NCI-H748 treated with DMSO at 0.1 percent for 48 hours (cell line): ENCODE measurements around the gene KCNF1.

Experiments
- DNase-seq: peaks from one replicate; lab custom pipeline; 2025; lab: John Stamatoyannopoulos, UW

The KCNF1 gene

DNA sequence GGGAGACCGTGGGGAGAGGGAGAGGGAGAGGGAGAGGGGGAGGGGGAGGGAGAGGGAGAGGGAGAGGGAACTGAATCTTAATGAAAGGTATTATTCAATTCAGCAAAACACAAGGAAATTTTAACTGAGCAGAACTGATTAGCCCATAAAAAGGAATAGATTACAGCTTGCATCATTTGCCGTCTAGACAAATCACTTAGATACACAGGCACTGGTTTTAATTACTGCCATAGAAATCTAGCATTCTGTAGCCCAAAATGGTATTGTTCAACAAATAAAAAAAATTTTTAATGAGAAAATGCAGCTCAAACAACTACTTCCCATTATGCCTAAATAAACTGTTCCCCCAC is 7.9 kb upstream of the KCNF1 start:
- peak; percentile 59 for DNase-seq

DNA sequence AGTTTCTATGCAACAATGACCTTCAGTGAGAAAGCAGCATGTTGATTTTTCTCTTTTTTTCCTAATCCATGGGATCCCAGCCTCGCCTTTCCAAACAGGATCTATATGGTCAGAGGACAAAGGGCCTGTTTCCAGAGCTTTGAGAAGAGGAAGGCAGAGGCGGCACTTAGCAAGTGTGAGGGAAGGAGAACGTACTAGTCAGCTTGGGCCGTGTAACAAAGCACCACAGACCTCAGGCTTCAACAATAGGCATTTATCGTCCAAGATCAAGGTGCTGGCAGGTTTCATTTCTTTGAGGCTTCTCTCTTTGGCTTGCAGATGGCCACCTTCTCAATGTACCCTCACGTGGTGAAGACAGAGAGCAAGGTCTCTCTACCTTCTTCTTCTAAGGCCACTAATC is 7.3 kb upstream of the KCNF1 start:
- no peak for DNase-seq

DNA sequence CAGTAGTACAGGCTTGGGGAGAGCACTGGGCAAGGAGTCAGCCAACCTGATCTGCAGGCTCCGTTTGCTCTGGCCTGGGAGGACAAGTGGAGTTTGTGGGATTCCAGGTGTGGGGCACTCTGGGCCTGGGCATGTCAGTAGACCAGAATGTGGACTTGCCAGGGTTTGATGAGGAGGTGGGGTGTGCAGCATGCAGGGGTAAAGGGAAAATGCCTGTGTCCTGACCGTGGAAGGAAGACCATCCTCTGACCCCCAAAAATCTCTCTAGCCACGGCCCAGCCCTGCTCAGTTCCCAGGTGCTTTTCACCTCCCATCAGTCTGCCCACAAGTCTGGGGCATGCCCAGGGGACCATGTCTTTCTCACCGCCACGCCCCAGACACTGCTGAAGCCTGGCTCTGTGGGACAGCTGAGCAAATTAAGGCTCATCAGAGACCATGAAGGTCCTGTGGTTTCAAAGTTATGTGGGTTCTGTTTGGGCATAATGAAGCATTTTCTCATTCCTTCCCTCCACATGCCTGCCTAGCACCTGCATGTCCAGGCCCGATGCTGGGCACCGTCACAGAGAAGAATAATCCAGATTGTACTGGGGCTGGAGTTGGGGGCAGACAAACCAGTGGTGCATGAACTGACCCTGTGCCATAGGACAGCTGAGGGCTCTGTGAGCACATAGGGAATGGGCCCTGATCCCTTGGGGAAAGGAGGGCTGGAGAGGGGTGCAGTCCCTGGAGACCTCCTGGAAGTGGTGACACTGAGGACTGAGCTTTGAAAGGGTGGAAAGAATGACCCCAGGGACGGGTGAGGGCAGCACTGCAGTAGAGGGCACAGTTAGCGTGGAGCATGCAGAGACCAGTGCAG is 6.5 kb upstream of the KCNF1 start:
- no peak for DNase-seq

DNA sequence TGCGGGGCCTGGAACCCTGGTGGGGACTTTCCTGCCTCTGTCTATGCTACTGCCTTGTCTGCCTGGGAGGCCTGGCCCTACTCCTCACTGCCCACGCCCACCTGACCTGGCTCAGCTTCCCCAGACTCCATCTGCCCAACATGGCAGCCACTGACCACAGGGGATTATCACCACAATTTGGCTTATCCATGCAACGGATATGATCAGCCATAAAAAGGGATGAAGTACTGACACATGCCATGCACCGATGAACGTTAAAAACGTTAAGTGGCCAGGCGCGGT is 5.9 kb upstream of the KCNF1 start:
- DNase-seq: no peak

DNA sequence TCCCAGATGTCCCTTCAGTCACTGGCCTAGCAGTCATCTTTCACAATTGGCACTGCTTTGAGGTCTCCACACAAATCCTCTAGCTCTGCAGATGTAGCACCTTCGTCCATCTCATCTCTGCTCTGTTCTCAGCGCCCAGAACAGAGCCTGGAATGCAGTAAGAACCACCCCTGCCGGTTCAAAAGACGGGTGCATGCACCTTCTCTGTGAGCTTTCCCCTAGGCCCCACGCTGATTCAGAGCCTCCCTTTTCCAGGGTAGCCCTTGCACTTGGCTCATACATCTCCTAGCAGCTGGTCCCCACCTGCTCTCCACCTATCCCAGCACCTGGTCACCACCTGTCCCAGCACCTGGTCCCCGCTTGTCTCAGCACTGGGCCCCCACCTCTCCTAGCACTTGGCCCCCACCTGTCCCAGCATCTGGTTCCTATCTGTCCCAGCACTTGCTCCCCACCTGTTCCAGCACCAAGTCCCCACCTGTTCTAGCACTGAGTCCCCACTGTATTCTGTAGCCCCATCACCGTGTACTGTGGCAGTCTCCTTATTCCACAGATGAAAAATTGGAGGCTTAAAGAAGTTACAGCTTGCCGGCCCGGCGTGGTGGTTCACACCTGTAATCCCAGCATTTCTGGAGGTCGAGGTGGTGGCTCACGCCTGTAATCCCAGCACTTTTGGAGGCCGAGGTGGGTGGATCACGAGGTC is 4.7 kb upstream of the KCNF1 start:
- no peak for DNase-seq

DNA sequence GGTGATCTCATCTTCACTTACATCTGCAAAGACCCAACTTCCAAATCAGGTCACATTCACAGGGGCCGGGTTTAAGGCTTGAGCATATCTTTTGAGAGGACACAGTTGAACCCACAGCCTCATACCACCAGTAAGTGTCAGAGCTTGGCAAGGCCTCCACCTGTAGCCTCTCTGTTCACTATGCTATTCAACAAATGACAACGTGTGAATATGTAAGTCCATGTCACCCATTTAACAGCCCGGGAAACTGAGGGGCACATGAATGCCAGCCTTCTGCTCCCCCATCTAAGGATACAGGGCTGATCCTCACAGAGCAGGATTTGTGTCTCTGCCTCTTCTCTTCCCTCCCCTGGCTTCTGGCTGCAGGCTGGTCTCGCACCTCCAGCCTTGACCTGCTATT is 3.5 kb upstream of the KCNF1 start:
- no peak for DNase-seq

DNA sequence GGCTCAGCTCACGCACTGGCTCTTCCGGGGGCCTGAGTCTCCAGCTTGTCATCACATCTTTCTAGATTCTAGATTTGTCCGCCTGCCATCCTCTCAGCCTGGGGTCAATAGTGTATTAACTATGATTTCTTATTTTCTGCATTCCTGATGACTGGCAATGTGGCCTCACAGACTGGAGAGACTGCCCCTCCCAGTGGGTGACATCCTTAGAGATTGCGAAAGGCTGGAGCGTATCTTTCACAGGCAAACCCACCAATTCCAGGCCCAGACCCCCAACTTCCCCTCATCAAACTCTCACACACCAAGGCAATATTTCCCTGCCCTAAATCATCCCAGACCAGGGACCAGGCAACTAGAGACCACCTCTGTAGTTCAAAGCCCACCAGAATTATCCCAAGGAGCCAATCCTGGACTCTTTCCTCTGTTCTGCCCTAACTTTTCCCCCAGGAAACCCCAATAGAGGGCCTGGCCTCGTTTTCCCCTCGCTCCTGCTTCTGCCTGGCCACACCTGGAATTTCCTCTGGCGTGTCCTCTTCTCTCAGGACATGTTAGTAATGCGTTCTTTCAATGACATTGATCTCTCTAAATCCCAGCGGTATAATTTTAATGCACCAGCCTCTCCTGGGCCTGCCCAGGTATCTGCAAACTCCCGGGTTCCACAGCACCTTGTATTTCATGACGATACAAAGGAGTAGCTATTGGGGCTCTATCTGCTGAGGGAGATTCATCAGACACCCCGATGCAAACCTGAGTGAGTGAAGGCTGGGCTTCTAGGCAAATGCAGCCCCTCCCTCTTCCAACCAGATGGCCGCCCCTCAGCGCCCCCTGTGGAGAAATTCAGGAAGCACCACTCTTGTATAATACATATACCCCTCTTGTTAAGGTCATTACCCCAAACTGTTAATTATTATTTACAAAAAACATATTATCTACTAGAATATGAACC is 2.4 kb upstream of the KCNF1 start:
- DNase-seq: peak; percentile 97

DNA sequence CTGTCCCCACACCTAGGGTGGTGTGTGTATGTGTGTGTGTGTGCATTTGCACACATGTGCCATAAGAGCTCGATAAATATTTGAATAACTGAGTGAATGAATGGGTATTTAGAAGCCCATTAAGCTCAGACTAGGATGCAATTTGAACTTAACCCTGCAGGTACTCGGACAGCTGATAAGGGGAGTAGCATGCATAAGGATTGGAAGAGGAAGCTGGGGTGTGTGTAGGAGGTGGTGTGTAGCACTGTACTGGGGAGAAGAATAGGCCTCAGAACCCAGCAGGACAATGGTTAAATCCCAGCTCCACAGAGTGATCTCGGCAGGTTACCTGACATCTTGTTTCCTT is 1.8 kb upstream of the KCNF1 start:
- DNase-seq: peak; percentile 97

DNA sequence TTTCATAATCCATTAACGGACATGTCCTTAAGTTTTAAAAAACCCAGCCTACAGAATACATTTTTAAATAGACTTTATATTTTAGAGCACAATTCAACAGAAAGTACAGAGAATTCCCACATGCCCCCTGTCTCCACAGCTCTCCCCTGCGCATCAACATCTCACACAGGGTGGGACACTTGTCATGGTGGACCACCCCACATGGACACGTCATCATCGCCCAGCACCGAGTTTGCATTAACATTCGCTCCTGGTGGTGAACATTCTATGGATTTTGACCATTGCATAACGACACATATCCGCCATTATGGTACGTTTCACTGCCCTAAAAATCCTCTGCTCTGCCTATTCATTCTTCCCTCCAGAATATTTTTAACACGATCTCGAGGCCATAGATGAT is 1.1 kb upstream of the KCNF1 start:
- no peak for DNase-seq

DNA sequence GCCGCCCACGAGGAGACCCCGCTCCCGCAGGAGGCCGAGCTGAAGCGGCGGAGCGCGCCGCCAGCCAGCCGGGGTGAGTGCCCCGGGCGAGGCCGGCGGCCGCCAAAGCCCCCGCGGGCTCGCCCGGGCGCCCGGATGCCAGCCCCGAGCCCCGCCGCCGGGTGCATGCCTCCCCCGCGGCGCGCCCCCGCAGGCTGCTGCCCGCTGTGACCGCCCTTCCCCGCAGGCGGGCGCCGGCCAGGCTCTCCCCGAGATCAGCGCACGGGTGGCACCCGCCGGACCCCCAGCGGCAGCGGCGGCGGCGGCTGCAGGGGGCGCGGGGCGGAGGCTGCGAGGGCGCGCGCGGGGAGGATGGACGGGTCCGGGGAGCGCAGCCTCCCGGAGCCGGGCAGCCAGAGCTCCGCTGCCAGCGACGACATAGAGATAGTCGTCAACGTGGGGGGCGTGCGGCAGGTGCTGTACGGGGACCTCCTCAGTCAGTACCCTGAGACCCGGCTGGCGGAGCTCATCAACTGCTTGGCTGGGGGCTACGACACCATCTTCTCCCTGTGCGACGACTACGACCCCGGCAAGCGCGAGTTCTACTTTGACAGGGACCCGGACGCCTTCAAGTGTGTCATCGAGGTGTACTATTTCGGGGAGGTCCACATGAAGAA is 470 bp downstream of the KCNF1 start:
- DNase-seq: no peak

DNA sequence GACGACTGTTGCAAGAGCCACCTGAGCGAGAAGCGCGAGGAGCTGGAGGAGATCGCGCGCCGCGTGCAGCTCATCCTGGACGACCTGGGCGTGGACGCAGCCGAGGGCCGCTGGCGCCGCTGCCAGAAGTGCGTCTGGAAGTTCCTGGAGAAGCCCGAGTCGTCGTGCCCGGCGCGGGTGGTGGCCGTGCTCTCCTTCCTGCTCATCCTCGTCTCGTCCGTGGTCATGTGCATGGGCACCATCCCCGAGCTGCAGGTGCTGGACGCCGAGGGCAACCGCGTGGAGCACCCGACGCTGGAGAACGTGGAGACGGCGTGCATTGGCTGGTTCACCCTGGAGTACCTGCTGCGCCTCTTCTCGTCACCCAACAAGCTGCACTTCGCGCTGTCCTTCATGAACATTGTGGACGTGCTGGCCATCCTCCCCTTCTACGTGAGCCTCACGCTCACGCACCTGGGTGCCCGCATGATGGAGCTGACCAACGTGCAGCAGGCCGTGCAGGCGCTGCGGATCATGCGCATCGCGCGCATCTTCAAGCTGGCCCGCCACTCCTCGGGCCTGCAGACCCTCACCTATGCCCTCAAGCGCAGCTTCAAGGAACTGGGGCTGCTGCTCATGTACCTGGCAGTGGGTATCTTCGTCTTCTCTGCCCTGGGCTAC is 1.2 kb downstream of the KCNF1 start:
- DNase-seq: no peak

DNA sequence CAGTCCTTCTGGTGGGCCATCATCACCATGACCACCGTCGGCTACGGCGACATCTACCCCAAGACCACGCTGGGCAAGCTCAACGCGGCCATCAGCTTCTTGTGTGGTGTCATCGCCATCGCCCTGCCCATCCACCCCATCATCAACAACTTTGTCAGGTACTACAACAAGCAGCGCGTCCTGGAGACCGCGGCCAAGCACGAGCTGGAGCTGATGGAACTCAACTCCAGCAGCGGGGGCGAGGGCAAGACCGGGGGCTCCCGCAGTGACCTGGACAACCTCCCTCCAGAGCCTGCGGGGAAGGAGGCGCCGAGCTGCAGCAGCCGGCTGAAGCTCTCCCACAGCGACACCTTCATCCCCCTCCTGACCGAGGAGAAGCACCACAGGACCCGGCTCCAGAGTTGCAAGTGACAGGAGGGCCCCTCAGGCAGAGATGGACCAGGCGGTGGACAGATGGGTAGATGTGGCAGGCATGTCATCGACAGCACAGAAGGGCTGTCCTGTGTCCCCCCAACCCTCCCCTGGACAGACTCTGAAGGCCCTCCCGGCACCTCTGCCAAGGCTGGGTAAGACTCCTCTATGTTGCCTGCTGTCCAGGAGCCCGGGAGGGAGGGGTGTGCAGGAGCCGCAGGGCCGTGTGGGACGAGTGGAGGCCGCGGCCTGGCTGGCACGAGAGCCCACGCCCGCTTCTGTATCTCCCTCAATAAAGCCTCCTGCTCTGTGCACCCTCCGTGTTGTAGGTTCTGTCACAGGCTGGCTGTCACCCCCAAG is 2.0 kb downstream of the KCNF1 start:
- no peak for DNase-seq

DNA sequence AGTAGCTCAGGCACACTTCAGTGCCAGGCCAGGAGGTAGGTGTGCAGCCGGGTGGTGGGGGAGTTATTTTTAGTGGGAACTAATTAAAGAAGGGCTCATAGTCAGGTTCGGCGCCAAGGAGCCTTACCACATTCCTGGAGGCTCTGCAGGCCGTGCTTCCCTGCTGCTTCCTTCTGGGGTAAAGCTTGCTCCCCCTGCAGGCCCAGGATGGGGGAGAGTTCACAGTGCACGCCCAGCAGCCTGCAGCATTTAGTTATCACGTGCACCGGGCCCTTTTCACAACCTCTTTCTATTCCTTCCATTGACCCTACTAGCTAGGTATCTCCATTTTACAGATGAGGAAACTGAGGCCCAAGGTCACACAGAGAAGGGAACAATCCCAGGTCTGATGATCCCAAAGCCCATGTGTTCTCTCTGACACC is 2.5 kb downstream of the KCNF1 start:
- no peak for DNase-seq

DNA sequence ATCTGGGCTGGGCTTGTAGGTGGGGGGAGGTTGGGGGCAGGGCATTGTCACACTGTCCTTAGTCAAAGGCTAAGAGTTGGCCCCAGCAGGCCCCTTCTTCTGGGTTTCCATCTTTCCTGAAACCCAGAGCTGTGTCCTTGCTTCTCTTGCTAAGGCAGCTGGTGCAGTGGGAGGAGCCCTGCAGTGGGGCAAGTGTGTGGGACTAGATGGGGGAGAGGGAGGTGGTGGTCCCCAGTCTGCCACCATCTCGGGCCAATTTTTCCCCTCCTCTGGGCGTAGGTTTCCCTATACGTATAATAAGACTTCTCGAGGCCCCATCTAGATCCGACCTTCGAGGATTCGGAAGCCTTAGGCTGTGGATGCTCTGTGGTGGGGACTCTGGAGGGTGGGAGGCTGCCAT is 3.5 kb downstream of the KCNF1 start:
- no peak for DNase-seq

DNA sequence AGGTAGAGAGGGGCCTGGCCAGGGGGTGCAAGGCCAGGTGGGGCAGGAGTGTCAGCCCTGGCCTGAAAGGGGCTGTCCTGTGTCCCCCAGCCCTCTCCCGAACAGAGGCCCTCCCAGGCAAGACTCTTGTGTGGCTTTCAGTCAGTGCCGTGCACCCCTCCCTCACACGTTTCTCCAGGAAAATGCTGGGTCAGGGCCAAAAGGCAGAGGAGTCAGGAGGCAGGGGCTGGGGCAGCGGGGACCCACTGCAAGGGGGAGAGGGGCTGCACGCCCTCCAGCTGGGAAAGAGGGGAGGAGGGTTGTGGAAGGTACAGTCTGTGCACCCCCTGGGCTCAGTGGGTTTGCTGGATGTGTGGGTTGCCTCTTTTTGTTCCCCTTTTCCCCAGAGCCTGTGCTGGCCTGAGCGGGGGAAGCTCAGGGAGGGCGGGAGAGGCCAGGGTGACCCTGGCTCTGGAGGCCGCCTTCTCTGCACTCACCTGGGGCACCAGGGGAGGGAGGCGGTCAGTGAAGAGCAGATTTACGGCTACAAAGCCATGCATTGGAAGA is 4.1 kb downstream of the KCNF1 start:
- no peak for DNase-seq

DNA sequence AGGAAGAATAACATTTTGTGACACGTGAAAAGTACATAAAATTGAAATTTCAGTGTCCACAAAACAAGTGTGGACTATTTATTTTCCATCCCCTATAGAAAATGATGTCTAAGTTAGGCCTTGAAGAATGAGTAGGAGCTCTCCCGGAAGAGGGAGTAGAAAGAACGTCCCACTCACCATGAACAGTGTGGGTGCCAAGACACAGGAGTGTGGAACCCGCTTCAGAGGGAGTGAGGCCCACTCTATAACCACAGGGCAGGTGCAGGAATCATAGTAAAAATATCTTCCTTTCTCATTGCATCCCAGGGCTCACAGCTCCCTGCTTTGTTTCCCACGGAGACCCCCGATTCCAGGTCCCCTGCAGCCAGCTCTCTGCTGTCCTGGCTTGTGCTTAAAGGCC is 5.2 kb downstream of the KCNF1 start:
- DNase-seq: no peak

DNA sequence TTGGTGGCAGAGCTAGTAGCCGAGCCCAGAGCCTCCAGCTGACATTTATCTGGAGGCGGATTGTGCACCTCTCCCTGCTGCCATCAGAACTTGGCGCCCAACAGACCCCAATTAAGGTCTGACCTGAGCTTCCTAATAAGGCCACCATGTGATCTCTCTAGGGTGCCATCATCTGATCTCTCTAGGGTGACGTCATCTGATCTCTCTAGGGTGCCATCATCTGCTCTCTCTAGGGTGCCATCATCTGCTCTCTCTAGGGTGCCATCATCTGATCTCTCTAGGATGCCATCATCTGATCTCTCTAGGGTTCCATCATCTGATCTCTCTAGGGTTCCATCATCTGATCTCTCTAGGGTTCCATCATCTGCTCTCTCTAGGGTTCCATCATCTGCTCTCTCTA is 6.2 kb downstream of the KCNF1 start:
- DNase-seq: no peak

DNA sequence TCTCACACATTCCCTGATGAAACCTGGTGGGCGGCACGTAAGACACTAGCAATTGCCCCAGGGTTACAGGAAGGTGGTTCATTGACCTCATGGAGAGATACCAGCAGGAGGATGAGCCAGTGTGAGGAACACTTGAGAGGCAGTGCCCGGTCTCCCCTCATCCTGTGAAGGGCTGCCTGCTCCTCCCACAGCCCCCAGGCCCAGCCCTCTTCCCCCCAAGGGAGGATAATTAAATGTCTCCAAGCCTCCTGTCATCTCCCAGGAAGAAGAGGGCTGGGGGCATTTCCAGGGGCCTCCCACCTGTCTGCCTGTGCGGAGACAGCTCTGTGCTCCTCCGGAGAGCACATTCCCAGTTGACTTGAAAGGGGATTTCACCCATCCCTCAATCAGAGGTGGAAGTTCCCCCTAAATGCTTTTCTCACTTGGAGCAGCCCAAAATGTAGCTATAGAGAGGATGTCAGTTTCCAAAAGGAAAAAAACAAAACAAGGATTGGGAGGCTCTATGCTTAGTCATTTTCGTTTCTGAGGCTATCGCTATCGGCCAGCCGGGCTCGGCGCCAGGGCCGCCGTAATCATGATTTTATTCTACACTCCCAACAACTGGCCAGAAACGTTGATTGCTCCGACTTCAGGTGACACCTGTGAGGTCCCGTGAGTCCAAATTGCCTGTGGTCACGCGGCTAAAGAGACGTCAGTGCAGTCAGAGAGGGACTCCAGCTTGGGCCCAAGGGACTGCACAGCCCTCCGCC is 7.1 kb downstream of the KCNF1 start:
- DNase-seq: no peak

DNA sequence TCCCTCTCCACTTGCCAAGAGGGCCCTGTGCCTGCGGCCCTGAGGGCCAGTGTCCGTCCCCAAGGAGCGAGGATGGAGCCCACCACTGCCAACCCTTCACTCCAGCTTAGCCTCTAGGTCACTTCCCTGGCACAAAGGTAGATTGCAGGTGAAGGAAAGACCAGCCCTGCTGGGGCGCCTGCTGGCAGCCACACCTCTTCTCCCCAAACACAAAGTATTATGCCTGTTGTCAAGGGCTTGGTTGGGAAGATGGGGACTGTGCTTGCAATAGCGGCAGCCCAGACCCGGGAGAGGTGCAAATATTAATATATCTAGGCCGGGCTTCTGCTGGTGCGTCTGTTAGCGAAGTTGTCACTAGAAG is 7.7 kb downstream of the KCNF1 start:
- no peak for DNase-seq
